Smooth muscle cell (in vitro differentiated cells): ENCODE measurements around the gene RASGRP2. TPM values are rescaled to one million over a fixed set of nuclear protein-coding genes. Genes with fewer than 3 reads are reported as not detected.
A peak's percentile ranks its signal among the peaks of the same experiment; 100 is the strongest.

ENCODE experiments used
- DNase-seq: peaks from one replicate; lab custom pipeline; 2025; ENCODE audit not compliant: unreplicated experiment; lab: John Stamatoyannopoulos, UW
- H2AFZ ChIP-seq: fragments of 200-600 bp; sonication (generic); 2 replicates; pipeline ENCODE4 v1.6.0; 2016; ENCODE audit warnings: antibody characterized with exemption, low read depth, mild to moderate bottlenecking
- H3F3A ChIP-seq: fragments of 200-600 bp; sonication (generic); 2 replicates; pipeline ENCODE4 v1.6.0; 2017; ENCODE audit warnings: antibody characterized with exemption, low read depth
- H3K27ac ChIP-seq: fragments of 200-600 bp; sonication (generic); 2 replicates; pipeline ENCODE4 v1.5.1; 2016; ENCODE audit warnings: low read depth, mild to moderate bottlenecking
- H3K27me3 ChIP-seq: fragments of 200-600 bp; sonication (generic); 2 replicates; pipeline ENCODE4 v1.6.1; 2016; ENCODE audit warnings: low read depth, mild to moderate bottlenecking
- H3K36me3 ChIP-seq: fragments of 200-600 bp; sonication (generic); 2 replicates; pipeline ENCODE4 v1.5.1; 2016; ENCODE audit warnings: low read depth
- H3K4me1 ChIP-seq: fragments of 200-600 bp; sonication (generic); 2 replicates; pipeline ENCODE4 v1.5.1; 2016; ENCODE audit warnings: low read depth
- H3K4me2 ChIP-seq: fragments of 200-600 bp; sonication (generic); 2 replicates; pipeline ENCODE4 v1.6.0; 2016; ENCODE audit warnings: mild to moderate bottlenecking
- H3K4me3 ChIP-seq: fragments of 200-600 bp; sonication (generic); 2 replicates; pipeline ENCODE4 v1.5.1; 2016; ENCODE audit warnings: mild to moderate bottlenecking
- H3K79me2 ChIP-seq: fragments of 200-600 bp; sonication (generic); 2 replicates; pipeline ENCODE4 v1.6.0; 2016; ENCODE audit warnings: low read depth, mild to moderate bottlenecking
- H3K9ac ChIP-seq: fragments of 200-600 bp; sonication (generic); 2 replicates; pipeline ENCODE4 v1.6.0; 2016; ENCODE audit warnings: low read depth
- H3K9me3 ChIP-seq: fragments of 200-600 bp; sonication (generic); replicated peaks from 2 replicates; pipeline ENCODE4 v1.5.1; 2016; ENCODE audit warnings: low read depth
- H4K20me1 ChIP-seq: fragments of 200-600 bp; sonication (generic); 2 replicates; pipeline ENCODE4 v1.6.0; 2016; ENCODE audit warnings: low read depth
- CTCF ChIP-seq: fragments of 200-600 bp; sonication (generic); IDR thresholded peaks from 2 replicates; pipeline ENCODE4 v1.5.1; 2017; ENCODE audit warnings: borderline replicate concordance, mild to moderate bottlenecking, antibody characterized with exemption; ENCODE audit not compliant: insufficient read depth, poor library complexity, severe bottlenecking
- WGBS: methylation state at CpG from one replicate; pipeline ENCODE4 v1.1.7; 2016; ENCODE audit warnings: low lambda C conversion rate; 5-methylcytosine and 5-hydroxymethylcytosine counted together
- polyA plus RNA-seq: library from polyadenylated mRNA; unstranded; fragments of >200 nt; fragmentation: Nextera tagmentation; extraction: Ambion mirVana; gene quantifications from 2 replicates; pipeline ENCODE4 v1.2.1, GENCODE V29; 2016
- total RNA-seq: library from RNA; depleted of rRNA; stranded (reverse); fragments of >200 nt; gene quantifications from 2 replicates; pipeline ENCODE4 v1.2.3, GENCODE V29; 2014

The RASGRP2 gene
- total and polyA plus RNA-seq, 2 experiments from 2014 or later: 0.78 to 2.9 TPM

GRCh38 chr11:64764753-64765152 lies 20.8 kb upstream of the RASGRP2 start:
- Histone ChIP-seq H3F3A (peaks cover 59% of the 10 kb centered on the region), H3K79me2 (peaks cover 12% of the 10 kb centered on the region), H4K20me1 (peaks cover 91% of the 10 kb centered on the region), H3K9ac (no peak overlapping the region), H2AFZ (no peak overlapping the region), H3K4me2 (no peak overlapping the region), H3K4me3 (no peak overlapping the region), H3K36me3 (peaks cover 15% of the 10 kb centered on the region), H3K9me3 (no peaks in the 10 kb centered on the region), H3K27me3 (no peaks in the 10 kb centered on the region), H3K27ac (no peak overlapping the region), H3K4me1 (peaks cover 25% of the 10 kb centered on the region)
- 96% methylated on average over 8 of the region's 8 CpGs for WGBS
- no peak for TF ChIP-seq CTCF
- no peak for DNase-seq

GRCh38 chr11:64764040-64764611 lies 20.2 kb upstream of the RASGRP2 start:
- Histone ChIP-seq H4K20me1 (peaks cover 85% of the 10 kb centered on the region), H3K4me2 (no peak overlapping the region), H3K79me2 (peaks cover 12% of the 10 kb centered on the region), H3K4me1 (peaks cover 29% of the 10 kb centered on the region), H3K9ac (no peak overlapping the region), H3K27ac (no peak overlapping the region), H3F3A (peaks cover 54% of the 10 kb centered on the region), H2AFZ (no peak overlapping the region), H3K36me3 (peaks cover 8% of the 10 kb centered on the region), H3K9me3 (no peaks in the 10 kb centered on the region), H3K27me3 (no peaks in the 10 kb centered on the region), H3K4me3 (no peak overlapping the region)
- DNase-seq: no peak
- 88% methylated on average over 11 of the region's 11 CpGs for WGBS
- TF ChIP-seq CTCF: no peak

GRCh38 chr11:64763526-64764039 lies 19.6 kb upstream of the RASGRP2 start:
- H3K27me3 ChIP-seq: no peaks in the 10 kb centered on the region
- peaks cover 12% of the 10 kb centered on the region for H3K79me2 ChIP-seq
- no peak for DNase-seq
- no peak overlapping the region for H3K4me2 ChIP-seq
- no peak for TF ChIP-seq CTCF
- no peak overlapping the region for H2AFZ ChIP-seq
- H3K36me3 ChIP-seq: peaks cover 3% of the 10 kb centered on the region
- peaks cover 29% of the 10 kb centered on the region for H3K4me1 ChIP-seq
- peak overlapping the region; percentile 31 for H3K27ac ChIP-seq
- no peaks in the 10 kb centered on the region for H3K9me3 ChIP-seq
- H3F3A ChIP-seq: peaks cover 48% of the 10 kb centered on the region
- no peak overlapping the region for H3K4me3 ChIP-seq
- WGBS: 95% methylated on average over 6 of the region's 6 CpGs
- H3K9ac ChIP-seq: no peak overlapping the region
- peaks cover 79% of the 10 kb centered on the region for H4K20me1 ChIP-seq
